B cell (primary cell): ENCODE results near the gene PHF21B. TPM values are rescaled to one million over a fixed set of nuclear protein-coding genes. Genes with fewer than 3 reads are reported as not detected.

Experiments
- ATAC-seq: fragments of 200-7000 bp; cut with Tn5 transposase; one replicate; pipeline ENCODE4 v1.10.0; 2021; ENCODE audit warnings: low read depth, mild to moderate bottlenecking, moderate number of reproducible peaks, moderate library complexity
- CTCF ChIA-PET: fragments of 350-600 bp; sonication (Branson Sonifier 250); formaldehyde crosslinking; loops from one replicate; lab custom pipeline; 2021; ENCODE audit warnings: antibody characterized with exemption, inconsistent platforms; lab: Charles Lee
- POLR2A ChIA-PET: fragments of 350-600 bp; sonication (Branson Sonifier 250); formaldehyde crosslinking; loops from one replicate; lab custom pipeline; 2021; ENCODE audit warnings: antibody characterized with exemption; lab: Charles Lee
- DNase-seq: peaks from one replicate; pipeline ENCODE4 v3.0.0; 2013
- H2AFZ ChIP-seq: 2 replicates; pipeline ENCODE4 v1.6.1; 2012; ENCODE audit warnings: mild to moderate bottlenecking, low read depth, low read length; ENCODE audit not compliant: insufficient read depth, poor library complexity, severe bottlenecking
- H3K27ac ChIP-seq, 2 donors: 1 replicate in 1 of 2; 2 replicates in 1 of 2; pipeline ENCODE4 v1.5.1; 2012 to 2013; ENCODE audit warnings: low read length in 2 of 2, mild to moderate bottlenecking in 2 of 2, moderate library complexity in 1 of 2
- H3K27me3 ChIP-seq, 4 experiments: fragments of 200-600 bp in 1 of 4; sonication (generic) in 1 of 4; replicated peaks in 1 of 4; 1 replicate in 2 of 4; 2 replicates in 2 of 4; pipeline versions ENCODE4 v1.6.1 to v1.7.0; 2013 to 2016; ENCODE audit warnings: low read length in 3 of 4, mild to moderate bottlenecking in 2 of 4, mixed read lengths in 1 of 4, moderate library complexity in 1 of 4; ENCODE audit not compliant: insufficient read depth in 4 of 4, control insufficient read depth in 3 of 4; ENCODE audit errors: control extremely low read depth in 1 of 4
- H3K36me3 ChIP-seq, 2 experiments: replicated peaks in 1 of 2; 1 replicate in 1 of 2; 2 replicates in 1 of 2; pipeline versions ENCODE4 v1.6.1 to v1.7.1; 2013; ENCODE audit warnings: low read length in 1 of 2; ENCODE audit not compliant: insufficient read depth in 2 of 2, control insufficient read depth in 1 of 2; ENCODE audit errors: control extremely low read depth in 1 of 2, extremely low read depth in 1 of 2
- H3K4me1 ChIP-seq, 2 donors: fragments of 200-600 bp in 1 of 2; sonication (generic) in 1 of 2; 1 replicate in 1 of 2; 2 replicates in 1 of 2; pipeline versions ENCODE4 v1.5.1 to v1.6.1; 2013 to 2017; ENCODE audit warnings: low read length in 2 of 2; ENCODE audit not compliant: control insufficient read depth in 2 of 2, insufficient read depth in 2 of 2
- H3K4me2 ChIP-seq: replicated peaks from 2 replicates; pipeline ENCODE3; 2012; ENCODE audit warnings: mild to moderate bottlenecking, low read depth, low read length; ENCODE audit not compliant: poor library complexity, severe bottlenecking
- H3K4me3 ChIP-seq, 5 experiments: fragments of 200-600 bp in 1 of 5; sonication (generic) in 1 of 5; 1 replicate in 3 of 5; 2 replicates in 2 of 5; pipeline versions ENCODE4 v1.5.1 to v1.7.0; 2011 to 2016; ENCODE audit warnings: low read length in 4 of 5, mild to moderate bottlenecking in 4 of 5, low read depth in 2 of 5, control low read depth in 1 of 5, moderate library complexity in 1 of 5; ENCODE audit not compliant: insufficient read depth in 1 of 5; ENCODE audit errors: control extremely low read depth in 1 of 5, extremely low read depth in 1 of 5
- H3K79me2 ChIP-seq: fragments of 200-600 bp; sonication (generic); one replicate; pipeline ENCODE4 v1.6.0; 2016; ENCODE audit warnings: low read length; ENCODE audit not compliant: control insufficient read depth, insufficient read depth
- H3K9ac ChIP-seq: fragments of 200-600 bp; sonication (generic); 2 replicates; pipeline ENCODE4 v1.6.1; 2017; ENCODE audit warnings: mild to moderate bottlenecking, low read length, moderate library complexity
- H3K9me3 ChIP-seq, 3 donors: one replicate each; pipeline versions ENCODE4 v1.6.1 to v1.7.1; 2013; ENCODE audit warnings: low read length in 2 of 3; ENCODE audit not compliant: control insufficient read depth in 2 of 3, insufficient read depth in 1 of 3; ENCODE audit errors: control extremely low read depth in 1 of 3
- H4K20me1 ChIP-seq: 2 replicates; pipeline ENCODE4 v1.6.0; 2012; ENCODE audit warnings: mild to moderate bottlenecking, low read length; ENCODE audit not compliant: insufficient read depth, control insufficient read depth, poor library complexity, severe bottlenecking
- H3K27ac Mint-ChIP-seq: one replicate; pipeline ENCODE4 v1.8.0; 2021; ENCODE audit warnings: mixed read lengths
- H3K27me3 Mint-ChIP-seq: one replicate; pipeline ENCODE4 v1.8.0; 2021; ENCODE audit warnings: mixed read lengths
- H3K4me1 Mint-ChIP-seq: one replicate; pipeline ENCODE4 v1.8.0; 2021; ENCODE audit warnings: mixed read lengths
- H3K4me3 Mint-ChIP-seq: one replicate; pipeline ENCODE4 v1.8.0; 2021; ENCODE audit warnings: mixed read lengths
- H3K9me3 Mint-ChIP-seq: one replicate; pipeline ENCODE4 v1.8.0; 2022; ENCODE audit warnings: mixed read lengths; ENCODE audit not compliant: insufficient read depth
- EZH2 ChIP-seq: IDR thresholded peaks from 2 replicates; pipeline ENCODE4 v1.6.1; 2012; ENCODE audit warnings: borderline replicate concordance, low read depth, mild to moderate bottlenecking, moderate library complexity, low read length; ENCODE audit not compliant: insufficient read depth, poor library complexity, severe bottlenecking
- WGBS: methylation state at CpG from one replicate; pipeline ENCODE4 v1.1.5; 2013; ENCODE audit warnings: missing lambda C conversion rate; ENCODE audit not compliant: insufficient coverage; 5-methylcytosine and 5-hydroxymethylcytosine counted together
- intact Hi-C: fragments of 100-400 bp; cut with micrococcal nuclease; formaldehyde crosslinking; loops from one replicate; pipeline ENCODE4 v1.10.0; 2022
- polyA plus RNA-seq: library from polyadenylated mRNA; depleted of rRNA; stranded (reverse); fragments of >200 nt; gene quantifications from 2 replicates; pipeline ENCODE4 v1.2.3, GENCODE V29; 2012
- total RNA-seq, 2 donors: library from RNA; stranded (reverse); fragments of 120-200 nt in 1 of 2; gene quantifications; 1 replicate in 1 of 2; 2 replicates in 1 of 2; pipeline versions ENCODE4 v1.2.3 to v1.2.4, GENCODE V29; 2013 to 2022
- TF ChIP-seq, protein P1 (sequence below): fragments of 200-600 bp; IDR thresholded peaks from one replicate; pipeline ENCODE4 v1.8.0; 2022; ENCODE audit warnings: antibody characterized with exemption, mild to moderate bottlenecking

Gene PHF21B
- total and polyA plus RNA-seq, 2 donors (not counting 1 experiment from before 2014, with no cell fraction given): not detected

GRCh38 chr22:44939451-44939850, 70.4 kb downstream of the PHF21B start:
- H3K9ac ChIP-seq: no peak overlapping the region
- intact Hi-C loops: no loop called here
- H3K4me2 ChIP-seq: no peak overlapping the region
- ATAC-seq (no peak), DNase-seq (no peak)
- Mint-ChIP-seq H3K4me3 (no peak overlapping the region), H3K9me3 (no peaks in the 10 kb centered on the region), H3K4me1 (no peaks in the 10 kb centered on the region), H3K27me3 (peaks cover 4% of the 10 kb centered on the region), H3K27ac (no peak overlapping the region)
- WGBS: 91% methylated on average over 8 of the region's 11 CpGs
- no peak for TF ChIP-seq EZH2
- TF ChIP-seq, protein P1, sequence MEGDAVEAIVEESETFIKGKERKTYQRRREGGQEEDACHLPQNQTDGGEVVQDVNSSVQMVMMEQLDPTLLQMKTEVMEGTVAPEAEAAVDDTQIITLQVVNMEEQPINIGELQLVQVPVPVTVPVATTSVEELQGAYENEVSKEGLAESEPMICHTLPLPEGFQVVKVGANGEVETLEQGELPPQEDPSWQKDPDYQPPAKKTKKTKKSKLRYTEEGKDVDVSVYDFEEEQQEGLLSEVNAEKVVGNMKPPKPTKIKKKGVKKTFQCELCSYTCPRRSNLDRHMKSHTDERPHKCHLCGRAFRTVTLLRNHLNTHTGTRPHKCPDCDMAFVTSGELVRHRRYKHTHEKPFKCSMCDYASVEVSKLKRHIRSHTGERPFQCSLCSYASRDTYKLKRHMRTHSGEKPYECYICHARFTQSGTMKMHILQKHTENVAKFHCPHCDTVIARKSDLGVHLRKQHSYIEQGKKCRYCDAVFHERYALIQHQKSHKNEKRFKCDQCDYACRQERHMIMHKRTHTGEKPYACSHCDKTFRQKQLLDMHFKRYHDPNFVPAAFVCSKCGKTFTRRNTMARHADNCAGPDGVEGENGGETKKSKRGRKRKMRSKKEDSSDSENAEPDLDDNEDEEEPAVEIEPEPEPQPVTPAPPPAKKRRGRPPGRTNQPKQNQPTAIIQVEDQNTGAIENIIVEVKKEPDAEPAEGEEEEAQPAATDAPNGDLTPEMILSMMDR: no peak
- H3K4me1 ChIP-seq: no peaks in the 10 kb centered on the region
- no peaks in the 10 kb centered on the region for H4K20me1 ChIP-seq
- no peak overlapping the region for H3K4me3 ChIP-seq
- H3K79me2 ChIP-seq: no peaks in the 10 kb centered on the region
- POLR2A ChIA-PET: no interaction called here
- H3K9me3 ChIP-seq: no peaks in the 10 kb centered on the region
- no peaks in the 10 kb centered on the region for H3K36me3 ChIP-seq
- no peak overlapping the region for H2AFZ ChIP-seq
- H3K27ac ChIP-seq: no peak overlapping the region
- H3K27me3 ChIP-seq: no peaks in the 10 kb centered on the region
- CTCF ChIA-PET: no interaction called here

DNA sequence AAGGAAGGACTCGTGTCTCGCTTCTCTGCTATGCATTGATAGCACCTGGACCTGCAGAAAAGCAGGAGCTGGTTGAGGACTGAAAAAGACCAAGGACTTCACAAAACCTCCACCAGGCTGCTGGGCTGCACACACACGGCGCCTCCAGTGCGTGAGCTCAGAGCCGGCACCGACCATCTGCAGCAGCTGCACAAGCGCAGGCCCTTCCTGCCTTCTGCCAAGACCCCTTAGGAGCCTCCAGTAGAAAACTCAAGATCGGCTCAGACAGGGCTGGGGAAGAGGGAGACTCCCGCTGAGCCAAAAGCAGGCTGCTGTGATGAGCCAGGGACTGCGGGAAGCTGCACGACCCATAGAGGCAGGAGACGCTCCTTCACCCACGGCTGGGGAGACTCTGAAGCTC, 70.9 kb downstream of the PHF21B start:
- Mint-ChIP-seq H3K4me3 (no peak overlapping the region), H3K4me1 (no peaks in the 10 kb centered on the region), H3K27me3 (peaks cover 4% of the 10 kb centered on the region), H3K27ac (no peak overlapping the region), H3K9me3 (no peaks in the 10 kb centered on the region)
- Histone ChIP-seq H3K27ac (no peak overlapping the region), H3K4me1 (no peaks in the 10 kb centered on the region), H3K4me2 (no peak overlapping the region), H3K4me3 (no peak overlapping the region), H3K27me3 (no peaks in the 10 kb centered on the region), H4K20me1 (no peaks in the 10 kb centered on the region), H2AFZ (no peak overlapping the region), H3K36me3 (no peaks in the 10 kb centered on the region), H3K79me2 (no peaks in the 10 kb centered on the region), H3K9me3 (no peaks in the 10 kb centered on the region), H3K9ac (no peak overlapping the region)
- DNase-seq (no peak), ATAC-seq (no peak)
- TF ChIP-seq, protein P1: no peak
- no peak for TF ChIP-seq EZH2
- ChIA-PET POLR2A (no interaction called here), CTCF (no interaction called here)
- 78% methylated on average over 14 of the region's 14 CpGs for WGBS
- intact Hi-C loops: no loop called here
